Measurements from ENCODE around the gene SGF29.
"Not testable (repeated sequence)": the region's sequence is repeated elsewhere in the genome, so short reads cannot be mapped to it uniquely, and the experiment has no call there.

The SGF29 gene

DNA sequence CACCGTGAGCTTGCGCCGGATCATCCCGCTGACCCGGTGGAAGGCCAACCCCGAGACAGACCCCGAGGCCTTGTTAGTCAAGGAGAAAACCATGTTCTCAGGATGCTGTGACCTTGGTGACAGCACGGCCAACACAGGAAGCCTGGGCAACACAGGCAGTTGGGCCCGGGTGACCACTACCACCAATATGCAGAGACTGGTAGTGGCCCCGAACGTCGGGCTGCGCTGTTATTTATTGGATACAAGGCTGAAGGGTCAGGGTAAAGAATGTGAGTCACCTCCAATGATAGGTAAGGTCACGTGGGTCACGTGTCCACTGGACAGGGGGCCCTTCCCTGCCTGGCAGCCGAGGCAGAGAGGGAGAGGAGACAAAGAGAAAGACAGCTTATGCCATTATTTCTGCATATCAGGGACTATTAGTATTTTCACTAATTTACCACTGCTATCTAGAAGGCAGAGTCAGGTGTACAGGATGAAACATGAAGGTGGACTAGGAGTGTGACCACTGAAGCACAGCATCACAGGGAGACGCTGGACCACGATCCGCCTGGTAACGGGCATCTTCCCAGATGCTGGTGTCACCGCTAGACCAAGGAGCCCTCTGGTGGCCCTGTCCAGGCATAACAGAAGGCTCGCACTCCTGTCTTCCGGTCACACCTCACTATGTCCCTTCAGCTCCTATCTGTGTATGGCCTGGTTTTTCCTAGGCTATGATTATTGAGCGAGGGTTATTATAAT lies 61.9 kb downstream of the SGF29 start:
- DNase-seq = not testable (repeated sequence)

- DNase-seq = not testable (repeated sequence)
Observed at GRCh38 chr16:28616224-28616577, 62.5 kb downstream of the SGF29 start.

- DNase-seq = no peak
Observed at GRCh38 chr16:28616636-28617035, 62.9 kb downstream of the SGF29 start.

DNA sequence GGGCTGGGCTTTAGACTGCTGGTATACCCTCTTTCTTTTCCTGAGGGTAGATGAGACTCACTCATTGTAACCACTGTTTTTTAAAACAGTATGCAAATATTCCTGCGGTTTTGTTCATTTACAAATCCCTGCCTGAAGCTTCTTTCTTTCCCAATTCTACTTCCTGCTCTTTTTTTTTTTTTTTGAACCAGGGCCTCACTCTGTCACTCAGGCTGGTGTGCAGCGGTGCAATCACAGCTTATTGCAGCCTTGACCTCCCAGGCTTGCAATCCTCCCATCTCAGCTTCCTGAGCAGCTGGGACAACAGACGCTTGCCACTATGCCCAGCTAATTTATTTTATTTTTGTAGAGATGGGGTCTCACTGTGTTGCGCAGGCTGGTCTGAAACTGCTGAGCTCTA lies 64.2 kb downstream of the SGF29 start:
- no peak for DNase-seq

GRCh38 chr16:28620316-28620715 lies 66.6 kb downstream of the SGF29 start:
- not testable (repeated sequence) for DNase-seq

DNA sequence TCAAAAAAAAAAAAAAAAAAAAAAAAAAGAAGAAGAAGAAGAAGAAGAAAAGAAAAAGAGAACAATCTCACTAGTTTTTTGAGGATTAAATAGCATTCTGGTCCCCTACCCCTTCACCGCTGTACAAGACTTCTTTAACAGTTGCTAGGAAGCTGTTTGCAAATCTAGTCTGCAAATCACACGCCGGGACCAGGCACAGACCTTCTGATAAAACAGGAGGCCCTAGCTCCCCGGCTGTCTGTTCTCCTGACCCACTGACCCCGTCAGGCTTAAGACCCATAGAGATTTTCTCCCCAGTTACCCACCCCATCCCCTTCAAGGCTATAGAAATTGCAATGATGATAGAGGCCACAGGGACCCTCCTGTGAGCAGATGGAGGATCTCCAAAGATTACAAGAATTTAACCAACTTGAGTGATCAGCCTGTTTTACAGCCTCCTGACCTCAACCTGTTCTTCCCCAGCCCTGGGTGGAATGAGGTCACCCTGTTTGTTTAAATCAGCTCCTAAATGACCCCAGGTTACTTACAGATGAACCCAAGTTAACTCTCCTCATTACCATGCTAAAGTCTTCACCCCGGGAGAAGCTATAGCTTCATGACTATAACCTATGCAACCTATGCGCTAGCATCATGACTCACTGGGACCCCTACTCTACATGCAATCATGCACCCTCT lies 67.9 kb downstream of the SGF29 start:
- DNase-seq = no peak

GRCh38 chr16:28622532-28623171 lies 68.9 kb downstream of the SGF29 start:
- not testable (repeated sequence) for DNase-seq

- peak; percentile 31 for DNase-seq
Observed at GRCh38 chr16:28623172-28623711, 69.5 kb downstream of the SGF29 start.

- not testable (repeated sequence) for DNase-seq
Observed at GRCh38 chr16:28630905-28631304, 77.2 kb downstream of the SGF29 start.

GRCh38 chr16:28636093-28636823 lies 82.5 kb downstream of the SGF29 start:
- not testable (repeated sequence) for DNase-seq

GRCh38 chr16:28637765-28638164 lies 84.0 kb downstream of the SGF29 start, which contains the start of gene NPIPB8:
Gene NPIPB8 (plus strand): TSS chr16:28638065. CDS start chr16:28638361, 296 bp downstream.
- not testable (repeated sequence) for DNase-seq

DNA sequence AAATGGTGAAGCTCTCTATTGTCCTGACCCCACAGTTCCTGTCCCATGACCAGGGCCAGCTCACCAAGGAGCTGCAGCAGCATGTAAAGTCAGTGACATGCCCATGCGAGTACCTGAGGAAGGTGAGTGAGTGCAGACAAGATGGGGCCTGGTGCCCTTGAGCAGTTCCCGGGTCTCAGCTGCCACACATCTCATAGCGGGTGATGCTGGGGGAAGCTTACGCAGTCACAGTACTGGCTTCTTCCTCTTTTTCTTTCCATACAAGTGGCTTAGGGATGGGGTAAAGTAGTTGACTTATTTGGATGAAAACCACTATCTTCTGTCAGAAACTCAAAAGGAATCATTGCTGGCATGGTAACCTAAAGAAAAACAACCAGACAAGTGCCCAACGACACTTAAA lies 84.6 kb downstream of the SGF29 start:
- not testable (repeated sequence) for DNase-seq

- not testable (repeated sequence) for DNase-seq
Observed at GRCh38 chr16:28639959-28640358, 86.2 kb downstream of the SGF29 start.

Measured in NCI-H1417 treated with DMSO at 0.1 percent for 48 hours (cell line).